GM21381 (cell line): ENCODE results near the gene AGPAT1.
A peak's percentile ranks its signal among the peaks of the same experiment; 100 is the strongest.
"Not testable (repeated sequence)": the region's sequence is repeated elsewhere in the genome, so short reads cannot be mapped to it uniquely, and the experiment has no call there.

Experiments used
- ATAC-seq: cut with Tn5 transposase; IDR thresholded peaks from one replicate; pipeline ENCODE4 v1.9.1; 2021; ENCODE audit warnings: mild to moderate bottlenecking, moderate library complexity; ENCODE audit not compliant: unreplicated experiment

Gene AGPAT1, protein sequence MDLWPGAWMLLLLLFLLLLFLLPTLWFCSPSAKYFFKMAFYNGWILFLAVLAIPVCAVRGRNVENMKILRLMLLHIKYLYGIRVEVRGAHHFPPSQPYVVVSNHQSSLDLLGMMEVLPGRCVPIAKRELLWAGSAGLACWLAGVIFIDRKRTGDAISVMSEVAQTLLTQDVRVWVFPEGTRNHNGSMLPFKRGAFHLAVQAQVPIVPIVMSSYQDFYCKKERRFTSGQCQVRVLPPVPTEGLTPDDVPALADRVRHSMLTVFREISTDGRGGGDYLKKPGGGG

DNA sequence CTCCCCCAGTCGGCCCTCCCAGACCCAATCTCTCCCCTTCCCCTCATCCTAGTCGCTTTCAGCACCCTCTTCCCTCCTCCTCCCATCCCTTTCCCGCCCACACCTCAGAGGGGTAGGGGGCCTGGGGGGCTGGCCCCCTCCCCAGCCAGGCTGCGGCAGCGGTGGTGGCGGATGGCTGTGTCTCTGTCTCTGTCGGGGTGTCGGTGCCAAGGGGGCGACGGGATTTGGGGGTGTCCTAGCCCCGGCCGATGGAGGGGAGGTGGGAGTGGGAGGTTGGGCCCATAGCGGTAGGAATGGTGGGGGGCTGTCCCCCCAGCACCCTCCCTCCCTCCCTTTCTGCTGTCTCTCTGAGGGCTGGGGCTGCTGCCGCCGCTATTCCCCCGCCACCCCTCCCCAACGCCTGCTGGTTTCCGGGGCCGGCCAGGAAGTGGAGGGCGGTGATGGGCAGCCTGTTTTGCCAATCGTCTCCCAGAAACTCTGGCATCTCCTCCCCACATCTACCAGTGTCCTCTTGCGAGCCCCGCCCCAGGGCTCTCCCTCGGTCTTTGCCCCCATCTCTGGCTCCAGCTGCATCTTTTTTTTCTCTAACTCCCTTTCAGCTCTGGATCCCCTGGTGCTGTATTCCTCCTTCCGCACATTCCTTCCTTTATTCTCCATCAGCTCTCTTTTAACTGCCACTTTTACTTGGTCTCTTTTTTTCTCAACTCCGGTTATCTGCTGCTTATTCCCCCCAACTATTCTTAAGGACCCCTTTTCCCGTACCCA is at the start of gene AGPAT1:
TSS of gene AGPAT1 (minus strand) at position 374 of the 765 bp plus-strand sequence. CDS start 4,588 bp downstream, outside the sequence.
- peak; percentile 36 for ATAC-seq

DNA sequence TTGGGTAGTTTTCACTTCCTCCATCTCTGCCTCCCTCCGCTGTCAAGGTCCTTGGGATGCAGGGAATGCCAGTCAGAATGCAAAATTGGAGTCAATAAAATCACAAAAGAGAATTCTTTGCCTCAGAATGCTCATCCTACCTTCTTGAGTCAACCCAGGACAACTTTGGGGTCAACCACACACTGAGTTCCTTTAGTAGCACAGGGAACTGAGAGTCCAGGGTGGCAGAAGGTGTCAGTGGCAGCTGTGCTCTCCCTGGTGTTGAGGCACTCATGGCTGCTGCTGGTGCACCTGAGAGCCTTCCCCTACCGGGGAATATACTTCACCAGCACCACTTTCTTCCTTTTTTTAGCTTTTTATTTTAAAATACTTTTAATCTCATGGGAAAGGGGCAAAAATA is 48.8 kb upstream of the AGPAT1 start:
- no peak for ATAC-seq

DNA sequence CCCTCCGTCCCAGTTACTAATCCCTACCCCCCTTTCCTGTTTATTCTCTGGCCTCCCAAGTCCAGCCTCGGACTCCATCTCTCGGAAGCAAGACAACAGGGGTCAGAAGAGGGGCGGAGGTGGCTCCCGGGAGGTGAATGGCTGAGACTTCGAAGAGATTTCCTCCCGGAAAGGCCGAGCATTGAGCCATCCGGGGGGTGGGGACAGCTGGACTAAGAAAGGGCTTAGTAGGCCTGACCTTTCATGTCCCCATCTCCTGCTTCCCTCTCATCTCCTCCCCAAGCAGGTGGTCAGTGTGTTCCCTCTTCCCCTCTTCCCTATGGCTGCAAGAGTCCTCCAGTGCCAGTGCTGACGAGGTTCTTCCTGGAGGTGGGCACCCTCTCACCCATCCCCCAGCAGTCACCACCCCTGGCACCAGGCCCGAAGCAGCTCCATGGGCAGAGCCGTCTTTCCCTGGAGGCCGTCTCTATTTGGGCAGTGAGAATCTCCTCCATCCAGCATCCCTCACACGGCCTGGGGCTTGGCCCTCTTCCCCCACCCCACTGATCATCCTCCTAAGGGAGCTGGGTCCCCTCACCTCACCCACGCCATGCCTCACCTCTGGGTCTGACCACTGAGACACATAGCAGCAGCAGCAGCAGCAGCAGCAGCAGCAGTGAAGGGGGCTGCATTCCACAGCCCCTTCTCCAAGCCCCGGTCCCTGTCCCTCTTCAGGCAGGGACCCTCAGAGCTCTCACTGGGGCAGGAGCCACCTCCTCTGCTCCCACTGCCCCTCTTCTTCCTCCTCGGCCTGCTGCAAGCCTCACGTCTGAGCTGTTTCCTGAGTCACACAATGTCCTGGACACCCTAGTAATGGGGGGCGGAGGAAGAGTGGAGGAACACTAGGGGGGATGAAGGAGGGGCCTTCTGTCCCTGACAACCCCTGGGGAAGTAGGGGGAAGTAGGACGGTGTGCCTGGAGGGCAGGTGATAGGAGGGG is 47.7 kb upstream of the AGPAT1 start, which contains the start of gene NOTCH4:
TSS of gene NOTCH4 (minus strand) at position 810 of the 978 bp plus-strand sequence. CDS start at position 671, 139 bp downstream.
- no peak for ATAC-seq

DNA sequence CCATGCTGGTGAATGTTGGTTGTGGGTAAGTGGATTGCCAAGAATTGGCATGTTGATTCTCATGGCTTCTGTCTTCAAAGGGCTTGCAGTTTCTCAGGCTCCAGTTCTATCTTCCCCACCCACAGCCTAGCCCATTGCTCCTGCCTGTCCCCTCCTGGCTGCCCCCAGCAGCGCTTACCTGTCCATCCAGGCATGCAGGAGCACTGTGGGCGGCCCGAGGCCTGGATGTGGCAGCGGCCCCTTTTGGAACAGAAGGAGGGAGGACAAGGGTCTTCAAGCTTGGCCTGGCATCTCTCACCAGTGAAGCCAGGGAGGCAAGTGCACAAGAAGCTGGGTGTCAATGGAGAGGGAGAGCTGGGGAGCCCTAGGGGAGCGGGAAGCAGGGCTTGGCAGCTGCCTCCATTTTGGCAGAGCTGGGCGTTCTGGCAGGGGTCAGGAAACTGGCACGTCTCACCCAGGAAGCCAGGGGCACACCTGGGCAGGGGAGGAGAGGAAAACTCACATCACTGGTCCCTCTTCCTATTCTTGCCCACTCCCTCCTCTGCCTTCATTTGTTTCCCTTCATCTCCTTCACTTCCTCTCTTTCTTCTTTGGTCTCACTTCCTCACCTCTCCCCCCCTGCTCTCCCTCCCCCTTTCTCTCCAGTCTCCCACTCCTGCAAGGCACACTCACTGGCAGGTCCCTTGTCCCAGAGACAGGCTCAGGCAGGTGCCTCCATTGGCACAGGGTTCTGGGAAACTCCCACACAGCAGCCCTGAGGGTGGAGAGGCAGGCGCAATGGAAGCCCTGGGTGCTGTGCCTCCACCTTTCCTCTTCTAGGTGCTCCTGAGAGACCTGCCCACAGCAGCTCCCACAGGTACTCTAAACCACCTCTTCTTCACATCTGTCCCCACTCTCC is 46.7 kb upstream of the AGPAT1 start:
- no peak for ATAC-seq

DNA sequence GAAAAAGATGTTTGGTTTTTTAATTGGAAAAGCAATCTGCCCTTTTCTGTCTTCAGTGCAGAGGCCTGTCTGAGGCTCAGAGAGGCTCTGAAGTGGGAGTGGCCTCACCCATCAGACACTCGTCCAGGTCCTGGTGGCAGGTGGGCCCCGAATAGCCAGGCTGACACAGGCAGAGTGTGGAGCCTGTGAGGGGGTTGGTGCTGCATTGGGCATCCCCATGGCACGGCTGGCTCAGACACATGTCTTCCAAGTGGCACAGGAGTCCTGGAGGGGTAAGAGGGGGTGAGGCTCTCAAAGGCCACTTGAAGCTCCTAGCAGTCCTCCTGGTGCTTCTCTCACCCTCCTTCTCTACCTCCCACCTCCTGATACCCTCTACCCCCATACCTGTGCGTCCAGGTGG is 44.1 kb upstream of the AGPAT1 start:
- no peak for ATAC-seq

DNA sequence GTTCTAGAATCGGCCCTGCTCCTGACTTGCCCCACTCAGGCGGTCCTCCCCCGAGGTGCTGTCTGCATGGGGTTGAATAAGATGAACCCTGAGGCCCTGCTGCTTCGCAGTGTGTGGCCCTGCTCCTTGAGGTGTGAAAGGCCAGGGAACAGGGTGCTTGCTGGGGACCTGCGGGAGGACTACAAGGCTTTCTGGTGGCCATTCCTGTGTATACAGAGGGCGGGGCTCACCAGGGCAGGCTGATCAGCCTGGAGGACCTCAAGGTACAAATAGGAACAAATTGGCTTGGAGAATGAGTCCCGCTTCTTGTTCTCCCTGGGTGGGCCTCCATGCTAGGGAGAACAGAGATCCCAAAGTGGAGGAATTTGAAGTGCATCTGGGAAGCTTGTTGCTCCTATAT is 42.3 kb upstream of the AGPAT1 start:
- ATAC-seq = no peak

DNA sequence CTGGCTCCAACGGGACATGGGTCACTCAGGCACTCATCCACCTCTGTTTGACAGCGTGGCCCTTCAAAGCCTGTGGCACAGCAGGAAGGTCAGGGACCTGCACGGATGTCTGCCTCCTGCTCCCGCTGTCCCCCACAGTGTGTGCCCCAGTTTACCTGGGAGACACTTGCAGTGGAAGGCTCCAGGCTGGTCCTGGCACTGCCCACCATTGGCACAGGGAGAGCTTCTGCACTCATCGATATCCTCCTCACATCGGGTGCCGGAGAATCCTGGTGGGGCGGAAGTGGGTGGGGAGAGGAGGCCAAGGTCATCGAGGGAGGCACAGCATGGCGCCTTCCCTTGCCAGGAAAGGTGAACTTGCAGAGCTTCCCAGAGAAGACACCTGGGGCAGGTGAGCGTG is 41.1 kb upstream of the AGPAT1 start:
- no peak for ATAC-seq

DNA sequence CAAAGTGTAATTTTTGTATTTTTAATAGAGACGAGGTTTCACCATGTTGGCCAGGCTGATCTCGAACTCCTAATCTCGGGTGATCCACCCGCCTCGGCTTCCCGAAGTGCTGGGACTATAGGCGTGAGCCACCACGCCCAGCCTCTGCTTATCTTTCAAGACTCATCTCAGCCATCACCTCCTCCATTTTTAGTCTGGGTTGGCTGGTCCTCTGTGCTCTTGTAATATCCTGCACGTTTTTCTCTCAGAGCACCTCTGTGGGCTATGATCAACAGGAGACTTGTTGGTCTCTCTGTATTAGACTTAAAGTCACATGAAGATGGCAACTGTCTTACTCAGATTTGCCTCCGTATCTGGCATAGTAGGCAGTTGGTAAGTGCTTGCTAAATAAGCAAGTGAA is 40.4 kb upstream of the AGPAT1 start:
- no peak for ATAC-seq

DNA sequence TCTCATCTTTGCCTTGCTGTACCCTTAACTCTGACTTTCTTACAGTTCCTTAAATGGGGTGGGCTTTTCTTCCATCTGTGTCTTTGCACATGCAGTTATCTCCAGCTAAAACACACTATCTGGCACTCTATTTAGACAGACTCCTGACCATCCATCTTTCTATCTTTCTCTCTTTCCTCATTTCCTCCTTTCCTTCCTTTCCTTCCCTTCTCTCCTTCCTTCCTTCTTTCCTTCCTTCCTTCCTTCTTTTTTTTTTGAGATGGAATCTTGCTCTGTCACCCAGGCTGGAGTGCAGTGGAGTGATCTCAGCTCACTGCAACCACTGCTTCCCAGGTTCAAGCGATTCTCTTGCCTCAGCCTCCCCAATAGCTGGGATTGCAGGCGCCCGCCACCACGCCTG is 39.7 kb upstream of the AGPAT1 start:
- ATAC-seq = no peak

DNA sequence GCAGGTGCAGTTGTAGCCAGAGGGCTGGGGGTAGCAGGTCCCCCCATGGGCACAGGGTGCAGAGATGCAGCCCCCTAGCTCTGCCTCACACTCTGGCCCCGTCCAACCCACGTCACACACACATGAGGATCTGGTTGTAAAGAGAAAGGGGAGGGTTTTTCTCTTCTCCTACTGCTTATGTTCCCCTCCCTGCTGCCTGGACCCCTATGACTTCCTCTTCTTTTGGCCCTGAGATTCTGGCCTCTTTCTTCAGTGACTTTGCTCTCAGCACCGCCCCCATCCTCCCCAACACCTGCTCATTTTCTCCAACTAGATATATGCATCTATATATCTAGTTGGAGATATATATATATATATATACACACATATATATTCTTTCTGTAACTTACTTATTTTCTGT is 38.2 kb upstream of the AGPAT1 start:
- ATAC-seq = no peak

DNA sequence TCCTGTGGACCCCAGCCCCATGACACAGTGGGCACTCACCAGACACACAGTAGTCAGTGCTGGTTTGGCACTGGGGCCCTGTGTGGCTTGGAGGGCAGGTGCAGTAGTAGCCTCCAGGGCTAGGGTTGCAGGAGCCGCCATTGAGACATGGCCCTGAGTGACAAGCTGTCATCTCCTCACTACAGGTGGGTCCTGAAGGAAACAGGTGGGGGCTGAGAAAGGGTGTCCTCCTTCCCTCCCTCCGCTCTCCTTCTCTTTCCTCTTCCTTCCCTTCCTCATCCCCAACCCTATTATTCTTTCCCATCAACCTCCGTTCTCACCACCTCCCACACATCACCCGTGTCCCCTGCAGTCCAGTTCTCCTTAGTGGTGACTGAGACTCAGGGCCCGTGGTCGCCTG is 37.8 kb upstream of the AGPAT1 start:
- ATAC-seq = no peak

DNA sequence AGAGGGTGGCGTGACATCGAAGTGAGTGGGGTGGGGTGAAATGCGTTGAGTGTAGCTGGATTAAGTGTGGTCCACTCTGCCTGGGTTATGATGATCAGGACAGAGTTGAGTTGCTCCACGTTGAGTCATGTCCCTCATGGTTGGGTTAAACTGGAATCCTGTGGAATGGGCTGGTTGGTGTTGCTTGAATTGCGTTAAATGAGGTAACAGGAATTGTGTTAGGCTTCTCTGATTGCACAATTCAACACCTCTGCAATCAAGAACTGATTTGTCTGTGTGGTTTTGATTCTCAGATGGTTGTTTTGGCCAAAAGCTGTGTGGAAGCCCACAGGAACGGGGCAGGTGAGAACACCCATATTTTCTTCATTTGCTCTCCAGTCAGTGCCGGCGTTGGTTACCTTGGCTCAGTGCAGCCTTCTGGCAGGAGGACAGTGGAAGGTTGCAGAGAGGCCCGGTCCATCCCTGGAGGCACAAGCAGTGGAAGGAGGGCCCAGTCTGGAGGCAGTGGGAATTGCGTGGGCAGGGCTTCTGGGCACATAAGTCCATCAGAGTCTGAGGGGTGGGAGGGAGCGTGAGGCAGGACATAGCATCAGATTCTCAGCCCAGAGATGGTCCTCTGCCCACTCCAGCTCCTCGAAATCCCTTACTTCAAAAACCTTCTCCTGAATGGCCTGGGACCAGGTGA is 36.3 kb upstream of the AGPAT1 start:
- ATAC-seq = no peak

DNA sequence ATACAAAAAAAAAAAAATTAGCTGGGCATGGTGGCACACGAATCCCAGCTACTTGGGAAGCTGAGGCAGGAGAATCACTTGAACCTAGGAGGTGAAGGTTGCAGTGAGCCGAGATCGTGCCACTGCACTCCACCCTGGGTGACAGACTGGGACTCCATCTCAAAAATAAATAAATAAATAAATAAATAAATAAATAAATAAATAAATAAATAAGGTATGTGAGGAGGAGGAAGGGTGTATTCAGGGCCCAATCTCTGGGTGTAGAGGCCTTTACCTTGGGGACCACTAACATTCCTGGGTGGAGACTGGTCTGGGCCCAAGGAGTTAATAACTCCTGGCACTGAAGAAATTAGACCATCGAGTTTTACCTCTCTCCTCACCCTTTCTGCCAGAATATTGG is 35.5 kb upstream of the AGPAT1 start:
- not testable (repeated sequence) for ATAC-seq

DNA sequence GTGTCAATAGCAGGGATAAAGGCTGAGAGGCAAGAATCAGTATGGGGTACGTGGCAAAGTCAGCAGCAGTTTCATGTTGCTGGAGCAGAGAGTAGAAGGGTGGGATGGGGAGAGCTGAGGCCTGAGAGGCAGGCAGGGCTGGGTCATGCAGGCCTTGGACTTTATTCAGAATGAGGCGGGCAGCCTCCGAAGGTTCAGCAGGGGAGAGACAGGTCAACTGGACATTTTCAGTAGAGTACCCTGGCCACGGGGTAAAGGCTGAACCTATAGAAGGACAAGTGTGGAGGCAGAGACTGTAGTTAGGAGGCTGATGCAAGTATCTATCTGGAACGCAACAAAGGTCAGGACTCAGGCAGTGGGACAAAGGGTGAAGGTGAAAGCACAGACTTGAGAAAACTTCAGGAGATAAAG is 34.3 kb upstream of the AGPAT1 start:
- ATAC-seq = no peak

DNA sequence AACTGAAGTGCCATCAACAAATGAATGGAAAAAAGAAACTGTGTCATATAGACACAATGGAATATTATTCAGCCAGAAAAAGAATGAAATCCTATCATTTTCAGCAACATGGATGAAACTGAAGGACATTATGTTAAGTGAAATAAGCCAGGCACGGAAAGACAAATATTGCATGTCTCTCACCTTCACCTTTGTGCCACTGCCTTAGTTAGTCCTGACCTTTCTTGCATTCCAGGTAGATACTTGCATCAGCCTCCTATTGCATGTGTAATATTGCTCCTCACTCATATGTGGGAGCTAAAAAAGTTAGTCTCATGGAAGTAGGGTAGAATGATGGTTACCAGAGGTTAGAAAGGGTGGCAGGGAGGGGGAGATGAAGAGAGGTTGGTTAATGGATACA is 33.1 kb upstream of the AGPAT1 start:
- no peak for ATAC-seq

DNA sequence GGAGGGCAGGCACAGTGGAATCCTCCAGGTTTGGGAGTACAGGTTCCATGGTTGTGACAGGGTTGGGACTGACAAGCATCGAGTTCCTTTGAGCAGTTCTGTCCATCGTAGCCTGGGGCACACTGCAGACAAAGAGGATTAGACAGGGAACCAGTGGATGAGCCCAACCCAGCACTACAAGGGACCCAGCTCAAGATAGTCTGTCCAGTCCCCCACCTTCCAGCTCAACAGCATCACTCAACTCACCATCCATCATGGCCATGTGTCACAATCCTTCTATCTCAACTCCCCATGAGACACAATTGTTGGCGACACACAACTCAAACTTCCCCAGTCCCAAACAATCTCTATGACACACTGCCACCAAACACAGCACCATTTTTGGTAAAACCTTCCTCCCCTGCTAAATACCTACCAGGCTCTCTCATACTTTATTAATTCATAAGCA is 28.4 kb upstream of the AGPAT1 start:
- ATAC-seq = no peak

DNA sequence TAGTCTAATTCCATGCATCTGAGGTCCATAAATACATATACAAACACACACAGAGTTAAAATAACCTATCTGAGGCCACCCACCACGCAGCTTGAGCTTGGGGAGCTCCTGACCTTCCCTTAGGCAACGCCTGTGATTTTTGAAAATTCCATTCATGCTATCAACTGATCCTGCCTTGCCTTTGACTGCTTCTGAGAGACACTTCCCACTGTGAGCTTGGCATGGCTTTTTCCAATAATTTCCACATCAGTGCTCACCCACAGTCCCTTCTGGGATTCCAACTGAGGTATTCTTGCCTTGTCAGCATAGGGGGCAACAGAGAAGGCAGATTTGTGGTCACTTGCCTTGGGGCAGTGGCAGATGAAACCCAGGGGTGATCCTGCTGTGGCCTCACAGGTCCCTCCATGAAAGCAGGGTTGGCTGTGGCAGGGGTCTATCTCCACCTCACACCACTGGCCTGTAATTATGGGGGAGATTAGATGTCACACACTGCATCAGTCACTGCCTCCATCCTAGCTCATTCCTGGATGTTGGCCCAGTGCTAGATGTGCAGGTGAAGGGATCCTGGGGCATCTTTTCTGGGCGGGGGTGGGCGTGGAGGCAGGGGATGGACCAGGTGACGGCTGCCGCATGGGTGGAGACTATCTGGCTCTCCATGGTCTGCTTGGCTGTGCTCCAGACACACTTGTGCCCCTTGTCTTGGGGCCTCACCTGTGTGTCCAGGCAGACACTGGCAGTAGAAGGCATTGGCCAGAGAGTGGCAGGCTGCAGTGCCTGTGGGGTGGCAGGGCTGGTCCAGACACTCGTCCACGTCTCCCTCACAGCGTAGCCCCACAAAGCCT is 27.8 kb upstream of the AGPAT1 start:
- no peak for ATAC-seq

DNA sequence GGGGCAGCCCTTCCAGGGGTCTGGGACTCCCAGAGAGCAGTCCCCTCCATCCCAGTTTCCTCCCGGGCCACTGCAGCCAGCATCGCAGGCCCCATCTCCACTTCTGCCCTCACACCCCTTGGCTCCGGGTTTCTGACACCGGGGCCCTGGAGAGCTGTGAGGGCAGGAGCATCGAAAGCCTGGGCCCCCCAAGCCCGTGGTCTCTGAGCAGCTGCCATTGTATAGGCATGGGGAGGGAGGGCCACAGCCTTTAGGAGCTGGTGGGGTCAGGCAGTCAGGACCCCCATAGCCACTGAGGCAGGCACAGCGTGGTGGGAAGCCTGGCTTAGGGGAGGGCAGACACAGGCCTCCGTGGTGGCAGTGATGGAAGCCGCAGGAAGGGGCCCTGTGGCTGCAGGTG is 26.3 kb upstream of the AGPAT1 start:
- no peak for ATAC-seq
